Adrenal gland (tissue), 5 donors: ENCODE data around the gene RAP1GAP2.

Experiments used
- POLR2A ChIP-seq, 2 donors: fragments of 450-650 bp; IDR thresholded peaks; one replicate each; pipeline ENCODE4 v1.6.1; 2017; ENCODE audit warnings: antibody characterized with exemption in 2 of 2, mild to moderate bottlenecking in 2 of 2, moderate library complexity in 1 of 2
- TF ChIP-seq, protein P1 (sequence below), 6 experiments: fragments of 450-650 bp in 4 of 6; fragments of 200-600 bp in 2 of 6; sonication (generic) in 1 of 6; IDR thresholded peaks; 1 replicate in 5 of 6; 2 replicates in 1 of 6; pipeline versions ENCODE4 v1.5.1 to v1.8.0; 2016 to 2021; ENCODE audit warnings: antibody characterized with exemption in 6 of 6, mild to moderate bottlenecking in 2 of 6, moderate library complexity in 1 of 6
- donor health status: DM: no; HTN: no; CAD: no.

DNA sequence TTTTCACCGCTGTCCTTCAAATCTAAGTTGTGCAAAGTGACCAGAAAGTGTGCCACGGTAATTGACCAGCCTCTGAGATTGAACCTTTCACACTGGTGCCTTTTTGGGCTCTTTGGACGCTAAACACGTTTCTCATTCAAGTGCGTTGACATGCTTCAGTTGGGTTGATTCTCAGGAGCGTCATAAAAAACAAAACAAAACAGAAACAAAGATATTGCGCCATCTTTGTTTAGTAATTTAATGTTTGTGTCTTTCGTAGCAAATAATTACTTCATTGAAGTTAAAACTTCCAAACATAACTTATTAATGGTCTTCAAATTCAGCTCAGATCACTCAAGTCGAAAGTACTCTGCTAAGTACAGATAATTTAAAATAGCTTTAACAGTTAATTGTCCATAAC is 187.0 kb downstream of the RAP1GAP2 start:
- no peak for TF ChIP-seq POLR2A (IDR thresholded peaks at IDR 0.05)
- TF ChIP-seq, protein P1, sequence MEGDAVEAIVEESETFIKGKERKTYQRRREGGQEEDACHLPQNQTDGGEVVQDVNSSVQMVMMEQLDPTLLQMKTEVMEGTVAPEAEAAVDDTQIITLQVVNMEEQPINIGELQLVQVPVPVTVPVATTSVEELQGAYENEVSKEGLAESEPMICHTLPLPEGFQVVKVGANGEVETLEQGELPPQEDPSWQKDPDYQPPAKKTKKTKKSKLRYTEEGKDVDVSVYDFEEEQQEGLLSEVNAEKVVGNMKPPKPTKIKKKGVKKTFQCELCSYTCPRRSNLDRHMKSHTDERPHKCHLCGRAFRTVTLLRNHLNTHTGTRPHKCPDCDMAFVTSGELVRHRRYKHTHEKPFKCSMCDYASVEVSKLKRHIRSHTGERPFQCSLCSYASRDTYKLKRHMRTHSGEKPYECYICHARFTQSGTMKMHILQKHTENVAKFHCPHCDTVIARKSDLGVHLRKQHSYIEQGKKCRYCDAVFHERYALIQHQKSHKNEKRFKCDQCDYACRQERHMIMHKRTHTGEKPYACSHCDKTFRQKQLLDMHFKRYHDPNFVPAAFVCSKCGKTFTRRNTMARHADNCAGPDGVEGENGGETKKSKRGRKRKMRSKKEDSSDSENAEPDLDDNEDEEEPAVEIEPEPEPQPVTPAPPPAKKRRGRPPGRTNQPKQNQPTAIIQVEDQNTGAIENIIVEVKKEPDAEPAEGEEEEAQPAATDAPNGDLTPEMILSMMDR (IDR thresholded peaks at IDR 0.05), result no peak
